22Rv1 (cell line): Measurements from ENCODE around the gene TMED5.

ENCODE experiments used
- H3K27ac ChIP-seq: fragments of 450-650 bp; 2 replicates; pipeline ENCODE4 v1.5.1; 2017
- ZFX ChIP-seq: fragments of 450-650 bp; IDR thresholded peaks from 2 replicates; pipeline ENCODE4 v1.6.1; 2017; ENCODE audit warnings: antibody characterized with exemption, borderline replicate concordance
- TF ChIP-seq, protein P1 (sequence below): fragments of 450-650 bp; IDR thresholded peaks from 2 replicates; pipeline ENCODE4 v1.5.1; 2017; ENCODE audit warnings: mild to moderate bottlenecking

Gene TMED5

GRCh38 chr1:93113127-93113526, 67.1 kb downstream of the TMED5 start:
- no peak for TF ChIP-seq ZFX
- TF ChIP-seq, protein P1, sequence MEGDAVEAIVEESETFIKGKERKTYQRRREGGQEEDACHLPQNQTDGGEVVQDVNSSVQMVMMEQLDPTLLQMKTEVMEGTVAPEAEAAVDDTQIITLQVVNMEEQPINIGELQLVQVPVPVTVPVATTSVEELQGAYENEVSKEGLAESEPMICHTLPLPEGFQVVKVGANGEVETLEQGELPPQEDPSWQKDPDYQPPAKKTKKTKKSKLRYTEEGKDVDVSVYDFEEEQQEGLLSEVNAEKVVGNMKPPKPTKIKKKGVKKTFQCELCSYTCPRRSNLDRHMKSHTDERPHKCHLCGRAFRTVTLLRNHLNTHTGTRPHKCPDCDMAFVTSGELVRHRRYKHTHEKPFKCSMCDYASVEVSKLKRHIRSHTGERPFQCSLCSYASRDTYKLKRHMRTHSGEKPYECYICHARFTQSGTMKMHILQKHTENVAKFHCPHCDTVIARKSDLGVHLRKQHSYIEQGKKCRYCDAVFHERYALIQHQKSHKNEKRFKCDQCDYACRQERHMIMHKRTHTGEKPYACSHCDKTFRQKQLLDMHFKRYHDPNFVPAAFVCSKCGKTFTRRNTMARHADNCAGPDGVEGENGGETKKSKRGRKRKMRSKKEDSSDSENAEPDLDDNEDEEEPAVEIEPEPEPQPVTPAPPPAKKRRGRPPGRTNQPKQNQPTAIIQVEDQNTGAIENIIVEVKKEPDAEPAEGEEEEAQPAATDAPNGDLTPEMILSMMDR = no peak
- H3K27ac ChIP-seq = no peak overlapping the region

DNA sequence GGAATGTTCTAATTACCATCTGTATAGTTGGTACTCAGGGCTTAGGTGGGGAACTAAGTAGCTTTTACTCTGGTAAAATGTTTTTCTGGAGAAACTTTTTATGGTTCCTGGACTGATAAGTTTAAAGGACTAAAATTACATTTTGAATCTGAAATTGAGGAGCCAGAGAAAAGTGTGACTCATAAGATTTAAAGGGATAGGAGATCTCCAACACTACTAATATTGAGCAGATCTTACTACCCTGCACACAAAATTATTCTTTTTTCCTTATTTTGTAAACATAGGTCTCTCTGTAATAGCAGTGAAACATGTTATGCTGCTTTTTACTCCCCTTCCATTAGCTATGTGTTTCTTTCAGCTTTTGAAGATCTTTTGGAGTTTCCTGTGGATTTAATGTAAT, 68.7 kb downstream of the TMED5 start:
- TF ChIP-seq, protein P1 = no peak
- TF ChIP-seq ZFX = no peak
- no peak overlapping the region for H3K27ac ChIP-seq

DNA sequence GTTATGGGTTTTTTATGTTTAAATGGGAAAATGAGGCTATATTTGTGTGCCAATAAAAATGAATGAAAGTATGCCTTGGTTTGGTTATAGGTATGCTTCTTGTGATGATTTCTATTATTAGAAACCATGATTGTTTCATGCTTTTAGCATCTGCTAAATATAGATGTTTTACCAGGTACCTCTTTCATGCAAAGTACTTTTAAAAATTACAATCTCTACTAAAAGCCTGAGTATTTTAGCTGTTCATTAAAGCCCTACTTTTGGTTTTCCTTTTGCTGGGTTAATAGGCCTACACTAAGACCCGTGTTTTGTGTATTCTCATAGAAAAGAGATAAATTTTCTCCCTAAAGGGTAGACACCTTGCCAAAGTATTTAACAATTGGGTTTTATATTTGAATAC, 69.1 kb downstream of the TMED5 start:
- TF ChIP-seq ZFX = no peak
- TF ChIP-seq, protein P1 = no peak
- H3K27ac ChIP-seq = no peak overlapping the region

GRCh38 chr1:93109578-93109977, 70.6 kb downstream of the TMED5 start:
- no peak overlapping the region for H3K27ac ChIP-seq
- TF ChIP-seq ZFX = no peak
- TF ChIP-seq, protein P1 = no peak

GRCh38 chr1:93108335-93108734, 71.9 kb downstream of the TMED5 start:
- H3K27ac ChIP-seq = no peak overlapping the region
- TF ChIP-seq, protein P1 = no peak
- no peak for TF ChIP-seq ZFX

DNA sequence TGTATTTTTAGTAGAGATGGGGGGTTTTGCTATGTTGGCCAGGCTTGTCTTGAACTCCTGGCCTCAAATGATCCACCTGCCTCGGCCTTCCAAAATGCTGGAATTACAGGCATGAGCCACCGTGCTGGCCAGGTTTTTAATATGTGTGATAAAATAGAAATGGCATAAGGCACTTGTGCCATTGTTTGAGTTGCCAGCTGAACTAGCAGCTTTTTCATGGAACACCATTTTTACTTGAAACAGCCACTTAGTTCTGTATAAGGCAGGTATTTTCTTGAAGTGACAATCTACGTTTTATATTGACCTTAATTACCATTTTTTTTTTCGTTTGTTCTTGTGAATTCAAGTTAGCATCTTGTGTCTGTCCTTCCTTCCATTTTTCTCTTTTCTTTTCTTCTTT, 72.8 kb downstream of the TMED5 start:
- no peak overlapping the region for H3K27ac ChIP-seq
- TF ChIP-seq, protein P1 = no peak
- no peak for TF ChIP-seq ZFX

GRCh38 chr1:93106226-93106625, 74.0 kb downstream of the TMED5 start:
- TF ChIP-seq, protein P1 = no peak
- TF ChIP-seq ZFX = no peak
- H3K27ac ChIP-seq = no peak overlapping the region
